Measurements from ENCODE around the gene DNM3. TPM values are rescaled to one million over a fixed set of nuclear protein-coding genes. Genes with fewer than 3 reads are reported as not detected.

Gene DNM3
- total and polyA plus RNA-seq, 9 of the 15 experiments (the other 6 are each of a cell fraction or from before 2014, with no cell fraction given), result 0.08 to 0.36 (median 0.22) TPM; not detected in 1

DNA sequence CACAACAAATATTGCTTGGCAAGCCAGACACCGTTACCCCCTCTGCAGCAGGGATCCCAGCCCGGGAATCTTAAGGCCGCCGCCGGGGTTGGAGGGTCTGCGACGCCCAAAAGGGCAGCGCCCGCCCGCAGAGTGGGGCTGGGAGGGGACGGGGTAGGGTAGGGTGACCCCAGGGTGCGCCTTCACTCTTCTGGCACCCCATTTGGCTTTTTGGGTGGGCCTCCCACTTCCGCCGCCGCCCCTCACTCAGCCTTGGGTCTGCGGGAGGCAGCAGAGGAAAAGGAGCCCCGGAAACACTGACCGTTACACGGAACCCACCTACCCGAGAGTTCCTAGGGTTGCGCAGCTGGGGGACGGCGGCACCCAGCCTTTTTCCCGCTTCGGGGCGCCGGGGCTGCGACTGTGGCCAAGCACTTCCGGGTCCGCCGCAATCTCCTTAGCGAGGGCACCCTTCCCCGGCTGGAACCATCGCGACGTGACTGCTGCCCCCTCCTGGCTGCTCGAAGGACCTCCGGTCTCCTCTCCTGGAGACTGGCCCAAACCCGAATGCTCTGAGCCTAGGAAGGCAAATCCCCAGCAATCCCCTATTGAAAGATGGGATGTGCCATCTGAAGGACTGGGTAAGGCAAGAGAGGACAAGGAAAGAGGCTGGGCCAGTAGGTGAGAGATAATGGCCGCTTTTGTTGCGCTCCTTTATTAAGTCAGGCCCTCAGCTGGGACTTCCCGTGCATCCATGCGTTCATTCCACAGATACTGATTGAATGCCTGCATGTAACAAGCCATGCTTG is 602.6 kb downstream of the DNM3 start, which contains the start of gene PIGC:
Gene PIGC (minus strand): TSS at position 404 of the 788 bp plus-strand sequence. CDS start 1,447 bp downstream, outside the sequence.
- H3K4me3 ChIP-seq, result peak within 1 kb of the TSS; percentile 80
- H3K27ac ChIP-seq (ENCODE audit: extremely low read depth, low read depth, low read length), result peak within 1 kb of the TSS; percentile 87
- ATAC-seq (peak; percentile 98), DNase-seq (ENCODE audit: extremely low read depth in 1 of 4, low spot score in 3 of 4) (peak; percentile 95 to 98 (median 97)), FAIRE-seq (peak; percentile 78)
- peak within 1 kb of the TSS; percentile 84 for H3K4me2 ChIP-seq (ENCODE audit: insufficient read depth, low read length)
- peaks cover 38% of the 10 kb centered on the region for H3K79me2 ChIP-seq (ENCODE audit: control insufficient read depth, insufficient read depth, low read length)
- peak within 1 kb of the TSS; percentile 92 to 96 for H3K9ac ChIP-seq (ENCODE audit: insufficient read depth in 1 of 2, low read depth in 2 of 2, low read length in 2 of 2)
- H3K9me3 ChIP-seq (replicated peaks; ENCODE audit: control insufficient read depth, insufficient read depth, low read depth, low read length), result no peaks in the 10 kb centered on the region
- peaks cover 24 to 34% of the 10 kb centered on the region in 2 experiments for H3K4me1 ChIP-seq (replicated peaks in 1 of 2; ENCODE audit: control insufficient read depth in 2 of 2, insufficient read depth in 2 of 2, low read length in 2 of 2)
- CTCF ChIA-PET (ENCODE audit: low intra/inter-chr PET ratio), result interaction anchor here (0.5 to 1.9 kb wide), 4 partner anchors 11 to 276 kb away, joined by 3 to 11 read pairs (median 4); no protein-coding TSS in a partner anchor
- no peaks in the 10 kb centered on the region for H3K27me3 ChIP-seq (ENCODE audit: control insufficient read depth in 2 of 2, insufficient read depth in 2 of 2, low read length in 2 of 2)
- 7% methylated on average over 43 of the region's 43 CpGs for WGBS (ENCODE audit: insufficient coverage, low coverage, missing lambda C conversion rate)
- peak within 1 kb of the TSS; percentile 95 for H2AFZ ChIP-seq (ENCODE audit: low read depth, low read length)
- 0 out of 2 replicates have a peak, but pooled peaks cover 6% of the 10 kb centered on the region for H4K20me1 ChIP-seq (replicated peaks; ENCODE audit: control insufficient read depth, insufficient read depth, low read length)
- in situ Hi-C loops (cut with MboI), result no loop called here
- POLR2A ChIA-PET, result no interaction called here
- H3K9me1 ChIP-seq (ENCODE audit: control insufficient read depth, insufficient read depth, low read length), result no peaks in the 10 kb centered on the region
- intact Hi-C loops (cut with micrococcal nuclease), result loop anchor here (1.0 kb wide), 1 partner anchor 15 kb away; no protein-coding TSS in a partner anchor
- TSS peak; percentile 55 for BruUV-seq (replicated peaks)
- peaks cover 22% of the 10 kb centered on the region; the same call in 2 of the 3 replicates for H3K36me3 ChIP-seq (ENCODE audit: control insufficient read depth, insufficient read depth, low read length)
- TF ChIP-seq TAF7 (tag; IDR thresholded peaks at IDR 0.05), result peak; percentile 67; the same call in 1 of the 2 replicates
- TF ChIP-seq ATF1 (CRISPR knock-in tag; IDR thresholded peaks at IDR 0.05), result no peak
- TF ChIP-seq ATF1 (tag; IDR thresholded peaks at IDR 0.05), result peak; percentile 61; the same call in 1 of the 2 replicates
- TF ChIP-seq SMAD3 (CRISPR knock-in tag; conservative IDR thresholded peaks at IDR 0.05), result 0 out of 2 replicates have a peak, but pooled peaks have one; percentile 6
- TF ChIP-seq SMAD4 (CRISPR knock-in tag; conservative IDR thresholded peaks at IDR 0.05), result peak; percentile 67
- no peak for TF ChIP-seq ZNF174 (CRISPR knock-in tag; IDR thresholded peaks at IDR 0.05)
- TF ChIP-seq ZNF3 (CRISPR knock-in tag; IDR thresholded peaks at IDR 0.05), result no peak
- 0 out of 2 replicates have a peak, but pooled peaks have one; percentile 45 for TF ChIP-seq KDM2B (CRISPR knock-in tag; IDR thresholded peaks at IDR 0.05)
- peak; percentile 85 for TF ChIP-seq SMARCB1 (IDR thresholded peaks at IDR 0.05; ENCODE audit: insufficient read length, low read depth)
- TF ChIP-seq CTCFL (IDR thresholded peaks at IDR 0.05; ENCODE audit: borderline replicate concordance, insufficient read depth, low read depth, low read length, poor library complexity, severe bottlenecking), result peak; percentile 66
- peak; percentile 42 for TF ChIP-seq CEBPB (tag; IDR thresholded peaks at IDR 0.05)
- 0 out of 2 replicates have a peak, but pooled peaks have one; percentile 40 for TF ChIP-seq TCF3 (CRISPR knock-in tag; IDR thresholded peaks at IDR 0.05)
- TF ChIP-seq ZNF695 (CRISPR knock-in tag; IDR thresholded peaks at IDR 0.05), result no peak
- 0 out of 2 replicates have a peak, but pooled peaks have one; percentile 16 for TF ChIP-seq RFX1 (IDR thresholded peaks at IDR 0.05)
- peak; percentile 72 for TF ChIP-seq STAG1 (CRISPR knock-in tag; IDR thresholded peaks at IDR 0.05; ENCODE audit: borderline replicate concordance)
- peak; percentile 57; the same call in 1 of the 2 replicates for TF ChIP-seq FOXK1 (CRISPR knock-in tag; IDR thresholded peaks at IDR 0.05; ENCODE audit: borderline replicate concordance)
- TF ChIP-seq DIDO1 (tag; IDR thresholded peaks at IDR 0.05; ENCODE audit: low read depth), result peak; percentile 72; the same call in 1 of the 2 replicates
- TF ChIP-seq SNRNP70 (optimal IDR thresholded peaks at IDR 0.05; ENCODE audit: low read depth, low read length), result no peak
- TF ChIP-seq, protein P1, sequence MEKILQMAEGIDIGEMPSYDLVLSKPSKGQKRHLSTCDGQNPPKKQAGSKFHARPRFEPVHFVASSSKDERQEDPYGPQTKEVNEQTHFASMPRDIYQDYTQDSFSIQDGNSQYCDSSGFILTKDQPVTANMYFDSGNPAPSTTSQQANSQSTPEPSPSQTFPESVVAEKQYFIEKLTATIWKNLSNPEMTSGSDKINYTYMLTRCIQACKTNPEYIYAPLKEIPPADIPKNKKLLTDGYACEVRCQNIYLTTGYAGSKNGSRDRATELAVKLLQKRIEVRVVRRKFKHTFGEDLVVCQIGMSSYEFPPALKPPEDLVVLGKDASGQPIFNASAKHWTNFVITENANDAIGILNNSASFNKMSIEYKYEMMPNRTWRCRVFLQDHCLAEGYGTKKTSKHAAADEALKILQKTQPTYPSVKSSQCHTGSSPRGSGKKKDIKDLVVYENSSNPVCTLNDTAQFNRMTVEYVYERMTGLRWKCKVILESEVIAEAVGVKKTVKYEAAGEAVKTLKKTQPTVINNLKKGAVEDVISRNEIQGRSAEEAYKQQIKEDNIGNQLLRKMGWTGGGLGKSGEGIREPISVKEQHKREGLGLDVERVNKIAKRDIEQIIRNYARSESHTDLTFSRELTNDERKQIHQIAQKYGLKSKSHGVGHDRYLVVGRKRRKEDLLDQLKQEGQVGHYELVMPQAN (IDR thresholded peaks at IDR 0.05; ENCODE audit: borderline replicate concordance), result peak; percentile 79; the same call in 1 of the 2 replicates
